IPS-18c (cell line): ENCODE results near the gene IL3RA.
"Not testable (repeated sequence)": the region's sequence is repeated elsewhere in the genome, so short reads cannot be mapped to it uniquely, and the experiment has no call there.

Experiments used
- H3K4me3 ChIP-seq: 2 replicates; pipeline ENCODE4 v1.7.0; 2013; ENCODE audit warnings: low read depth, mild to moderate bottlenecking, low read length, moderate library complexity; ENCODE audit not compliant: insufficient read depth
- H3K9me3 ChIP-seq: one replicate; pipeline ENCODE4 v1.6.1; 2013; ENCODE audit warnings: mild to moderate bottlenecking, low read length, moderate library complexity; ENCODE audit not compliant: control insufficient read depth, insufficient read depth

The IL3RA gene

GRCh38 chrX:1323315-1323714 is 13.3 kb upstream of the IL3RA start:
- Histone ChIP-seq H3K4me3 (no peak overlapping the region), H3K9me3 (no peaks in the 10 kb centered on the region)

GRCh38 chrX:1325515-1326116 is 11.0 kb upstream of the IL3RA start:
- H3K9me3 ChIP-seq, result no peaks in the 10 kb centered on the region
- H3K4me3 ChIP-seq, result no peak overlapping the region

GRCh38 chrX:1327651-1328304 is 8.8 kb upstream of the IL3RA start:
- Histone ChIP-seq H3K9me3 (no peaks in the 10 kb centered on the region), H3K4me3 (no peak overlapping the region)

- Histone ChIP-seq H3K4me3 (no peak overlapping the region), H3K9me3 (peaks cover 4% of the 10 kb centered on the region)
Measured at GRCh38 chrX:1330605-1331004, 6.0 kb upstream of the IL3RA start.

GRCh38 chrX:1332433-1332832 is 4.2 kb upstream of the IL3RA start:
- not testable (repeated sequence) for H3K4me3 ChIP-seq, H3K9me3 ChIP-seq

GRCh38 chrX:1334854-1335253 is 1.7 kb upstream of the IL3RA start:
- peaks cover 6% of the 10 kb centered on the region for H3K9me3 ChIP-seq
- H3K4me3 ChIP-seq, result no peak overlapping the region

GRCh38 chrX:1336948-1337779 is 579 bp downstream of the IL3RA start:
- peaks cover 6% of the 10 kb centered on the region for H3K9me3 ChIP-seq
- H3K4me3 ChIP-seq, result no peak overlapping the region

- H3K4me3 ChIP-seq, result no peak overlapping the region
- H3K9me3 ChIP-seq, result peaks cover 2% of the 10 kb centered on the region
Measured at GRCh38 chrX:1341545-1342184, 5.1 kb downstream of the IL3RA start.

GRCh38 chrX:1349606-1350005 is 13.0 kb downstream of the IL3RA start:
- H3K9me3 ChIP-seq, H3K4me3 ChIP-seq: not testable (repeated sequence)

GRCh38 chrX:1351981-1352714 is 15.6 kb downstream of the IL3RA start:
- no peak overlapping the region for H3K4me3 ChIP-seq
- no peaks in the 10 kb centered on the region for H3K9me3 ChIP-seq

- Histone ChIP-seq H3K4me3 (no peak overlapping the region), H3K9me3 (no peaks in the 10 kb centered on the region)
Measured at GRCh38 chrX:1354036-1355019, 17.7 kb downstream of the IL3RA start.

- H3K4me3 ChIP-seq, result 0 out of 2 replicates have a peak overlapping the region, but pooled peaks have one; percentile 0
- no peaks in the 10 kb centered on the region for H3K9me3 ChIP-seq
Measured at GRCh38 chrX:1355131-1356046, 18.8 kb downstream of the IL3RA start.

- no peaks in the 10 kb centered on the region for H3K9me3 ChIP-seq
- H3K4me3 ChIP-seq, result no peak overlapping the region
Measured at GRCh38 chrX:1357993-1358392, 21.4 kb downstream of the IL3RA start.

- H3K4me3 ChIP-seq, result no peak overlapping the region
- H3K9me3 ChIP-seq, result no peaks in the 10 kb centered on the region
Measured at GRCh38 chrX:1358793-1359476, 22.4 kb downstream of the IL3RA start.

- H3K9me3 ChIP-seq, result no peaks in the 10 kb centered on the region
- no peak overlapping the region for H3K4me3 ChIP-seq
Measured at GRCh38 chrX:1359477-1359873, 22.9 kb downstream of the IL3RA start.
